NCI-H2196 (cell line): ENCODE results near the gene PGLYRP1.

Source experiments
- DNase-seq: peaks from one replicate; lab custom pipeline; 2025; ENCODE audit not compliant: unreplicated experiment; lab: John Stamatoyannopoulos, UW

PGLYRP1 gene

GRCh38 chr19:46032597-46033025 is 9.8 kb upstream of the PGLYRP1 start:
- no peak for DNase-seq

DNA sequence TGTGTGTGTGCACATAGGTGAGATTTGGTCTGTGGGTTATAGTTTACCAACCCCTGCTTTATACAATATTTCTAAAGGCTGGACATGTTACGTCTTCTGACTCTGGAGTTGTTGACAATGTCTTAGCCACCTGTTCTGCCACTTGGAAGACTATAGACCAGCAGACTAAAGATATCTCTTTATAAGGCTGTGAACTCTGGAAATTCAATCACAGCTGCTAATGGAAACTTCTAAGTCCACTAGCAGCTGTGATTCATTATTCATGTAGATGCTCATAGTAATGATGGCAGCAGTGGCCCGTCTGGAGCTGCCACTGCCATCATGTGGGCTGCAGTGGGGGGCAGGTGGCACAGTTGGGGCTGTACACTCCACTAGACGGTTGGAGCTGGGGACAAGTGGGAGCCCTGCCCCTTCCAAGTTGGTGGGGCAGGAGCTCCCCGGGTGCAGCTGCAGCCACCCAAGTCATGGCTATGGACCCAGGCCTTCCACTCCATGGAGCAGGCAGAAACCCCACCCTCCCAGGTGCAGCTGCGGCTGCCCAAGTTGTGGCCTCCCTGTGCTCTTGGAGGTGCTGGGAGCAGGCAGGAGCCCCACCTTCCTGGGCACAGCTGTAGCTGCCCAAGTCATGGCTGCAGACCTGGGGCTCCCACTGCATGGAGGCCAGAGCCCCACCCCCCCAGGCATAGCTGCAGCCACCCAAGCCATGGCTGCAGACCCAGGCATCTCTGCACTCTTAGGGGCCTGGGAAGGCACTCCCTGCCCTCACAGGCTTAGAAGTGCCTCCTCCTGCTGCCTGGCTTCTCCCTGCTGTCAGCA is 9.1 kb upstream of the PGLYRP1 start:
- DNase-seq = no peak

- no peak for DNase-seq
Observed at GRCh38 chr19:46030812-46031550, 8.1 kb upstream of the PGLYRP1 start.

- DNase-seq = no peak
Observed at GRCh38 chr19:46025835-46026234, 3.0 kb upstream of the PGLYRP1 start.

DNA sequence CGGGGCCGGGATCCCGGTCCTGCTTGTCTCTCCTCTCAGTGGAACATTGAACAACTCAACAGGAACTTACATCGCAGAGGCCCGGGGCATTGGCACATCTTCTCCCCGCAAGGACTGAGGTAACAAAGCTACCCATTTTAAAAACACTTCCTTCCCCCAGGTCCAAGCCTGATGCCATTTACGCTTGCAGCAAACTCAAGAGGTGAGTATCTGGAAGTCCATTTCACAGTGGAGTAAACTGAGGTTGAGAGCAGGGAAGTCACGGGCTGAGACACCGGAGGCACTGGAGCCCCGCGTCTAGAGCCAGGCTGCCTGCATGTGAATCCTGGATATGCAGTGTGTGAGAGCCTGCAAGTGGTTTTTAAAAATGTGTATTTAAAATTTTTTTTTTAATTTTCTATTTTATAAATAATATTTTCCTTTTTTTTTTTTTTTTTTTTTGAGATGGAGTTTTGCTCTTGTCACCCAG is 492 bp upstream of the PGLYRP1 start:
- DNase-seq = no peak

GRCh38 chr19:46022061-46022430 is 807 bp downstream of the PGLYRP1 start:
- no peak for DNase-seq

DNA sequence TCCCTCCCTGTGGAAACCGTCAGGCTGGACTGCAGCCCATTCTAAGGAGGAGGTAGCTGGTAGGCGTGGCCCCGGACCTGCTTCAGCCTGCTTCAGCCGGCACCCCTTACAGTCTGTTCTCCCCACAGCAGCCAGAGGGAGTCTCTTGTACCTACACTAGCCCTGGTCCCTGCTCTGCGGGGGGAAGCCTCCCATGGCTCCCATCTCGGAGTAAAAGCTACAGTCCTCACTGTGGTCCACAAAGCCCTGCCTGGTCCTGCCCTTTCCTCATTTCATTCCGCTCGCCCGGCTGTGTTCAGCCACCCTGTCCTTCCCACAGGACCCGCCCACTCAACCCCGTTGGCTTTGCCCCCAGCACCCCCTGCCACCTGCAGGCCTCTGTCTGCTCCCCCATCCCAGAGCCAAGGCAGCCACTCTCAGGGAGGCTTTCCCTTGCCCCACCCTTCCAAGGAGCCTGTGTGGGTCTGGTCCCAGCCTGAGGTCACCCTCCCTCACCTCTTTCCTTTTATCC is 1.3 kb downstream of the PGLYRP1 start:
- DNase-seq = peak; percentile 18

- no peak for DNase-seq
Observed at GRCh38 chr19:46020819-46021125, 2.1 kb downstream of the PGLYRP1 start.

- no peak for DNase-seq
Observed at GRCh38 chr19:46019270-46019669, 3.6 kb downstream of the PGLYRP1 start.

GRCh38 chr19:46018729-46019251 is 4.1 kb downstream of the PGLYRP1 start:
- DNase-seq = no peak

GRCh38 chr19:46017874-46018675 is 4.8 kb downstream of the PGLYRP1 start:
- no peak for DNase-seq

- DNase-seq = no peak
Observed at GRCh38 chr19:46017095-46017429, 5.8 kb downstream of the PGLYRP1 start.

DNA sequence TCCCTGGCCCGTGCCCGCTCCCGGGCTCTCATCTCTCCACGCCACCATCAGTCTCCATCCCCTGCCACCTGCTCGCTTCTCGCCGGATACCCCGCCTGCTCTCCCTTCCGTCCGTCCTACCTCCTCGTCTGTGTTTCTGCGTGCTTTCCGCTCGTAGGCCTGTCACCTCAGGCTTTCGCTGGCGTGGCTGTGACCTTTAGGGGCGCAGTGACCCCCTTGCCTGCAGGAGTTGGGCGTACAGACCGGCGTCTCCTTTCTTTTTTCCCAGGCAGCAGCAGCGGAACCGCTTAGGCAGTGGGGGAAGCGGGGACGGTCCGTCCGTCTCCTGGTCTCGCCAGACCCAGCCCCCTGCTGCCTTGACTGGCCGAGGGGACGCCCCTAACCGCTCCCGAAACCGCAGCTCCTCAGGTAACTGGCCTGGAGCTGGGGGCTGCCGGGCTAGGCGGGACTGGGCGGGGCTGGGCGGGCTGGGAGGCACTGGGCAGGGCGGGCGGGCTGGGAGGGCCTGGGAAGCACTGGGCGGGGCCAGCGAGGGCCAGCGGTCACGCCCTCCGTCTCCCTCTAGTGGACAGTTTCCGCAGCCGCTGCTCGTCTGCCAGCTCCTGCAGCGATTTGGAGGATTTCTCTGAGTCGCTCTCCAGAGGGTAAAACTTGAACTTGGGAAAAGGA is 6.3 kb downstream of the PGLYRP1 start:
- DNase-seq = peak; percentile 84

DNA sequence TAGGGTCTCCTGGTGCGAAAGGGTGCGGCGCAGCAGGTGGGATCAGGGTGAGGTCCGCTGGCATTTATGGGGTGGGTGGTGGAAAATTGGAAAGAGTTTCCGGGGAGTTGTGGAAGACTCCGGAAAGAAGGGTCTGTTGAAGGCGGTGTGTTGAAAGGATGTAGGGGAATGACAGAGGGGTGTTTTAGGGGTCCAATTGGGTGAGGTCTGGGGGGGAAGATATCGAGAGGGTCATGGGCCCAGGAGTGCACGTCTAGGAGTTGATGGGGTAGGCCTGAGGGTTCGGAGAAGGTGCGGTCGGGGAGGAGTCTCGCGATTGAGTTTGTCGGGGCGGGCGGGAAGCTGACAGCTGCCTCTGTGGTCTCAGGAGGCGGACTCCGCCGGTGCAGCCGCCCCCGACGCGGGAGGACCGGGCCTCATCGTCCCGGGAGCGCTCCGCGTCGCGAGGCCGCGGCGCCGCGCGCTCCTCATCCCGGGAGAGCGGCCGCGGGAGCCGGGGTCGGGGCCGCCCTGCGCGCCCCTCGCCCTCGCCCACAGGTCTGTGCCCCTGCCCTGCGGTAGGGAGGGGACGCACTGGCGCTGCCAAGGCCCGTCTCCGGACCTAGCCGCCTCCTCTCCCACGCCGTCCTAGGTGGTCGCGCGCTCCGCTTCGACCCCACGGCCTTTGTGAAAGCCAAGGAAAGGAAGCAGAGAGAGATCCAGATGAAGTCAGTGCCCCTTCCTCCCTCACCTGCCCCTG is 7.0 kb downstream of the PGLYRP1 start:
- DNase-seq = peak; percentile 26

DNA sequence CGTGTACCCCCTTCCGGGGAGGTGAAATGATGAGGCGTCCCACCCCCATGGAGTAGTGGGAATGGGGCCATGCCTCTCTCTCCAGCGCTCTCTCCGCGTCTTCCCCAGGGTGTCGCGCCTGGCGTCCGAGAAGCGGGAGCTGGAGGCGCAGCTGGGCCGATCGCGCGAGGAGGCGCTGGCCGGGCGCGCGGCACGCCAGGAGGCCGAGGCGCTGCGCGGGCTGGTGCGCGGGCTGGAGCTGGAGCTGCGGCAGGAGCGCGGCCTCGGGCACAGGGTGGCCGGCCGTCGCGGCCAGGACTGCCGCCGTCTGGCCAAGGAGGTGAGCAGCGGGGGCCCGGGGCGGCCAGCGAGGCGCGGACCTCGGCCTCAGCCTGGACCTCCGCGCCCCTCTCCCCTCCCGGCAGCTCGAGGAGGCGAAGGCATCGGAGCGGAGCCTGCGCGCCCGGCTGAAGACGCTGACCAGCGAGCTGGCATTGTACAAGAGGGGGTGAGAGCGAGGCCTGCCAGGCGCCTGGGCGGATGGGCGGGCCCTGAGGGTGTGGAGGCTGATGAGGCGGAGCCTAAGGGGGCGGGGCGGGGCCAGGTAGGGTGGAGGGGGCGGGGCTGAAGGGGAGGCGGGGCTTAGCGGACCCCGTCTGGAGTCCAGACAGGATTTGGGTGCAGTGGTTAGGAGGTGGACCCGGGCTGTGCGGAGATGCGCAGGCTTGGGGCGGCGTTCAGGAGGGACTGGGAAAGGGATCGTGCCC is 7.7 kb downstream of the PGLYRP1 start:
- DNase-seq = peak; percentile 91

GRCh38 chr19:46014534-46014933 is 8.3 kb downstream of the PGLYRP1 start:
- no peak for DNase-seq

DNA sequence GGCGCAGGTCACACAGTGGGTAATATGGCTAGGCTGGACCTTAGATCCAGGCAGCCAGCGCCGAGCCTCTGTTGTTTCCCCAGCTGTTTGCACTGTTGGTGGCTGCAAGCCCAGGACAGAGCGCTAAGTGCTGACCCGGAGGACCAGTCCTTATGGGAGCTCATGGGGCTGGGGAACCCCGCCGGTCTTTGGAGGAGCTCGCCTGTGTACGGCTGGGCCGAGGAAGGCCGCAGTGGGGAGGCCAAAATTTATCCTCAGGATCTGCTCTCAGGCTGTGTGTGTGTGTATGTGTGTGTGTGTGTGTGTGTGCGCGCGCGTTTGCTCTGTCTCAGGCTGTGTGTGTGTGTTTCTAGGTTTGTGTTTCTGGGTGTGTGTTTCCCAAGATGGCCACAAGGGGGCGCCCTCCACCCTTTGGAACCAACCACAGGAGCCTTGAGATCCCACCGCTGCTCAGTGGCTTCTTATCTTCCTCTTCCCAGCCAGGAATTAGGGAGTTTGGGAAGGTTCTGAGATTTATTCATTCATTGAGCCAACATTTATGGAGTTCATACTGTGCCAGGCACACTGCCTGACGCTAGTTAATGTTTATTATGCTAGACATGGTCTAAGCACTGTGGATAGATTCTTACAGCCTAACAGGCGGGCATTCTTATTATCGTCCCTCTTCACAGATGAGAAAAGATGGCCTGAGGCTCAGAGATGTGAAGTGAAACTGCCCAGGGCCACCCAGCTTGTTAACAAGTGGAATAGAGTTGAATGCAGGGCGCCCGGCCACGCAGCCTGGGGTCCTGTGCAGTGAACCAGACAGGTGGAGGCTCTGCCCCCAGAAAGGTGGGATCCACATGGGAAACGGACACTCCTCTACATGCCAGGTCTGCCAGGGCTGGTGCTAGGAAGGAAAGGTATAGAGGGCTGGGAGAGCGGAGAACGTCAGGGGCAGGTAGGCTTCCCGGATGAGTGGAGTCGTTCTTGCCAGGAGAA is 13.0 kb downstream of the PGLYRP1 start:
- peak; percentile 73 for DNase-seq

DNA sequence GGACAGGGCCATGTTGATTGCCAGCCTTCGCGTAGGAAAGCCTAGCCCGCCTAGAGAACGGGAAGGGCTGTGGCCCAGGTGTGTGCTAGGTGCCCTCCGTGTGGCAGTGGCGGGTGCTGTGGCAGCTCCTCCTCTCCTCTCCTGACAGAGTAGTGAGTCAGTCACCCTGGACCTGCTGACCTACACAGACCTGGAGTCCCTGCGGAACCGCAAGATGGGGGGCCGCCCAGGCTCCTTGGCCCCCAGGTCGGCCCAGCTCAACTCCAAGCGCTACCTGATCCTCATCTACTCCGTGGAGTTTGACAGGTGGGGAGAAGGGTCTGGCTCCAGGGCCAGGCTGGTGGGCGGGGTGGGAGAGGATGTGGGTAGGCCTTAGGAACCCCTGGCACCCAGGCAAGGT is 16.4 kb downstream of the PGLYRP1 start:
- DNase-seq = no peak
